D721Med (cell line): ENCODE data around the gene FBLIM1.
A peak's percentile ranks its signal among the peaks of the same experiment; 100 is the strongest.

Experiments used
- DNase-seq: peaks from one replicate; pipeline ENCODE4 v3.0.0; 2011; ENCODE audit warnings: low spot score; ENCODE audit not compliant: insufficient read length
- FAIRE-seq: peaks from 2 replicates; lab custom pipeline; 2011; peaks lifted over from hg19 to GRCh38; lab: Jason Lieb, UNC
- TF ChIP-seq, protein P1 (sequence below): IDR thresholded peaks from 2 replicates; pipeline ENCODE4 v1.5.1; 2012; ENCODE audit warnings: mild to moderate bottlenecking, control low read depth; ENCODE audit not compliant: insufficient read depth; ENCODE audit errors: missing control alignments

The FBLIM1 gene

DNA sequence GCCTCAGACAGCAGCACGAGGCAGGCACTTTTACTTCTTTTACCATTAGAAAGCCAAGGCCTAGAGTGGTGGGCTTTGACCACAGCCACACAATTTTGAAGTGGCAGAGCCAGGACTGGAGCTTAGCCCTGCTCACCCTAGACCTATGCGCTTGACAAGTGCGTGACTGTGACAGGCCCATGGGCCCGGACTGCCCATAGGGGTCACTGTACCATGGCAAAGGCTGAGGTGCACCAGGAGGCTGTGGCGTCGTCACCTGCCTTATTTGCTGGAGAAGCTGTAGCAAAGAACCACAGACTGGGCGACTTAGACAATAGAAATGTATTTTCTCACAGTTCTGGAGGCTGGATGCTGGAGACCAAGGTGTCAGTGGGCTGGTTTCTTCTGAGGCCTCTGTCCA, 18.9 kb upstream of the FBLIM1 start:
- no peak for FAIRE-seq
- no peak for DNase-seq
- TF ChIP-seq, protein P1, sequence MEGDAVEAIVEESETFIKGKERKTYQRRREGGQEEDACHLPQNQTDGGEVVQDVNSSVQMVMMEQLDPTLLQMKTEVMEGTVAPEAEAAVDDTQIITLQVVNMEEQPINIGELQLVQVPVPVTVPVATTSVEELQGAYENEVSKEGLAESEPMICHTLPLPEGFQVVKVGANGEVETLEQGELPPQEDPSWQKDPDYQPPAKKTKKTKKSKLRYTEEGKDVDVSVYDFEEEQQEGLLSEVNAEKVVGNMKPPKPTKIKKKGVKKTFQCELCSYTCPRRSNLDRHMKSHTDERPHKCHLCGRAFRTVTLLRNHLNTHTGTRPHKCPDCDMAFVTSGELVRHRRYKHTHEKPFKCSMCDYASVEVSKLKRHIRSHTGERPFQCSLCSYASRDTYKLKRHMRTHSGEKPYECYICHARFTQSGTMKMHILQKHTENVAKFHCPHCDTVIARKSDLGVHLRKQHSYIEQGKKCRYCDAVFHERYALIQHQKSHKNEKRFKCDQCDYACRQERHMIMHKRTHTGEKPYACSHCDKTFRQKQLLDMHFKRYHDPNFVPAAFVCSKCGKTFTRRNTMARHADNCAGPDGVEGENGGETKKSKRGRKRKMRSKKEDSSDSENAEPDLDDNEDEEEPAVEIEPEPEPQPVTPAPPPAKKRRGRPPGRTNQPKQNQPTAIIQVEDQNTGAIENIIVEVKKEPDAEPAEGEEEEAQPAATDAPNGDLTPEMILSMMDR, result no peak

DNA sequence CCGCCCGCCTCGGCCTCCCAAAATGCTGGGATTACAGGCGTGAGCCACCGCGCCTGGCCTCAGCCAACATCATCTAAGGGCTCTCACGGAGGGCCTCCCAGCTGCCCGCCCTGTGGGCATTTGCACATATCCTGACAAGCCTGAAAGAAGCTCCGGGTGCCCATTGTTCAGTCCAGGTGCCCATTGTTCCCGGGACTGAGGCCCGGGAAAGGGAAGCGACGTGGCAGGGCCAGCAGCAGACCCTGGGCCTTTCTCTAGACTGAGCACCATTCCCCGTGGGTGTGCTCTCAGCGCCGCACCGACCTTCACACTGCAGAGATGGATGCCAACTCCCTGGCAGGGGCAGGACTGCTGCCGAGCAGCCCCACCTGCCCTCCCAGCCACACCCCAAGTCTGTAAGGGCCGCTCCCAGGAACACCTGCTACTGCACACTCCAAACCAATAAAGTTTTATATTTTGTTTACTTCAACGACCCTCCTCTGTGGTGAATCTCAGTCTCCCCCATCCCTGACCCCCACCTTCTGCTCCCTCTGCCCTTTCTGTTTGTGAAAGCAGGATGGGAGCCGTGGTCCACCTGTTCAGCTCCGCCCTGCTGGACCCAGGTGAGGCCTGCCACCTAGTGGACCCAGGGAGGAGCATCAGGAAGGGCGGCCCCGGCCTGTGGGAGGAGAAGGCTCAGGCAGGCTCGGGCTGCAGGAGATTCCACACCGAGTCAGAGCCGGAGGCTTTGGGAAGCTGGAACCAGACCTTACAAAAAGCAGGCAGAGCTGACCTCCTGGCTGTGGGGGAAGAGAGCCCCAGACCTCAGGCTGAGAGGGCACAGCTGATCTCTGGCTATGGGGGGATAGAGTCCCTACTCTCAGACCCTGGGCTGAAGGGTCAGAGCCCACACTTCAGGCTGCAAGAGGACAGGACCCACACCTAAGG, 17.4 kb upstream of the FBLIM1 start:
- TF ChIP-seq, protein P1, result peak; percentile 88
- FAIRE-seq (no peak), DNase-seq (peak; percentile 60)

DNA sequence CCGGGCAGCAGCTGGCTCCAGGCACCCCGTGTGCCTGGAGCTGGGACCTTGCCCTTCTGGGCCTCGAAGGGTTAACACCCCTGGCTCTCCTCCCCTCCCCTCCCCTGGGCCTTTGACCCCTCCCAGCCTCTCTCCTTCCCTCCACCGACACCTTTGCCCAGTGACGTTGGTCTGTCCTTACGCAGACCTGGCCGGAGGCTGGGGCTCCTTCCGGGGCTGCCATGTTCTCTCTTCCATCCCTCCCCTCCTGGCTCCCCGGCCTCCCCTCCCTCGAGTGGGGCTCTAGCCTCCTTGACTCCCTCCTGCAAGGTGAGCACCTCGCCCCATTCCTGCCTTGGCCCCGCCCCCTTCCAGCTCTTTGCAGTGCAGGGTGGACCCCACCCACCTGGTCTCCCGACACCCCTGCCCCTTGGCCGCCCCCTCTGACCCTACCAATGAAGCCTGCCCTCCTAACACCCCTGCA, 16.2 kb upstream of the FBLIM1 start, which contains the start of gene TMEM82:
Gene TMEM82 (plus strand): TSS at position 161 of the 463 bp plus-strand sequence. CDS start 61 bp downstream, at position 222.
- DNase-seq (no peak), FAIRE-seq (no peak)
- TF ChIP-seq, protein P1, result no peak

DNA sequence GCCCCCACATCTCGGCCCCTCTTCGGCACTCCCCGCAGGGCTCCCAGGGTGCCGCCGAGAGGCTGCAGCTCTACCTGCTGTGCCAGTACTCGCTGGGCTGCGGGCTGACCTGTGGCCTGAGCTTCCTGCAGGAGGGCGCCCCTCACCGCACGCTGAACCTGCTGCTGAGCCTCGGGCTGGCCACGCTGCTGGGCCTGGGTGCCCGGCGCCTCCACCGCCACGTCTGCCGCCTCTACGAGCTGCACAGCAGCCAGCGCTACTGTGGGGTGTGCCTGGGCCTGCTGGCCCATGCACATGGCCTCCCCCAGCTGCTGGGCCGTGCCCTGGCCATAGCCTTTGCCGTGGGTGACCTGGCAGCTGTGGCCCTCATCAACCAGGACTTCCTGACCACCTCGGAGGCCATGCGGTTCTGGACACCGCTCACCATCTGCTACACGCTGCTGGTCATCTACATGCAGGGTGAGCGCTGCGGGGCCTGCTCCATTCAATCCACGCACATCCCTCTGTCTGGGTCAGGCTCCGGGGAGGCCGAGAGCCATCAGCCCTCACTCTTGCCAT, 14.4 kb upstream of the FBLIM1 start:
- TF ChIP-seq, protein P1, result no peak
- DNase-seq, result no peak
- no peak for FAIRE-seq

DNA sequence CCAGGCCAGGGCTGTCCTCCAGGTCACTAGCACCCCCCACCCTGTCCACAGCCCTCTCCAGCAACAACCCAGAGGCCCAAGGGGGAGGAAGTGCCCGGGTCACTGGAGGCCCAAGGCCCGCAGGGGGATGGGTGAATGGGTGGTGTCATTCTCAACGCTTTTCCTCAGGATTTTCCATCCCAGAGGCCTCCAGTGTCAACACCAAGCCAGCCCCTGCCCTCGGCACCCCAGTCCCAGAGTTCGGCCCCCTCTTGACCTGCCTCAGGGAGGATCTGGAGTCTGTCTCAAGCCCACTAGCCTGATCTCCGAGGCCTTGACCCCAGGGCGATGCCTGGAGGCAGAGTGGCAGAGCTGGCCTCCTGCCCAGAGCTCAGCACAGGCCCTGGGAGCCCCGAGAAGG, 11.2 kb upstream of the FBLIM1 start:
- DNase-seq (no peak), FAIRE-seq (no peak)
- TF ChIP-seq, protein P1, result no peak

DNA sequence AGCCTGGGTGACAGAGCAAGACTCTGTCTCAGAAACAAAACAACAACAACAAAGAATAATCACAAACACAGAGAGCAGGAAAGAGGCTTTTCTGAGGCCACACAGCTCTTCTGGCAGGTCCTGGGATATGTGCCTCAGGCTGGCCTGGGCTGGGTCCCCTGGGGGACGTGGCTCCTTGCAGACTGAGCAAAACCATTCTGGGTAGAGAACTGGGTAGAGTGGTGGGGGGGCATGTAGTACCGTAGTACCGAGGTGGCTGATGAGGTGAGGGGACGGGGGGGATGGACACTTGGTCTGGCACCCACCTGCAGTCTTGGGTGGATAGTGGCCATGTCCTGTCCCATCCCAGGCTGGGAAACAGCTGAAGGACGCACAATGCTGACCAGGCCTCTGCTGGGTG, 10.3 kb upstream of the FBLIM1 start:
- DNase-seq (no peak), FAIRE-seq (no peak)
- TF ChIP-seq, protein P1, result no peak
